PFSK-1 (cell line): ENCODE results near the gene PPFIBP1.

ENCODE experiments used
- FOXP2 ChIP-seq: optimal IDR thresholded peaks from 2 replicates; pipeline ENCODE3; 2011; ENCODE audit warnings: borderline replicate concordance, control low read depth, inconsistent platforms; ENCODE audit not compliant: insufficient read depth; ENCODE audit errors: extremely low read length, extremely low read depth
- POLR2AphosphoS5 ChIP-seq: IDR thresholded peaks from 2 replicates; pipeline ENCODE4 v1.6.1; 2012; ENCODE audit warnings: low read depth, mild to moderate bottlenecking, control low read depth, low read length, moderate library complexity
- SIN3A ChIP-seq: IDR thresholded peaks from 2 replicates; pipeline ENCODE4 v1.6.1; 2012; ENCODE audit warnings: mild to moderate bottlenecking, low read length, moderate library complexity, borderline replicate concordance; ENCODE audit not compliant: insufficient read depth
- TAF1 ChIP-seq: IDR thresholded peaks from 2 replicates; pipeline ENCODE4 v1.6.1; 2012; ENCODE audit warnings: low read length, control low read depth, borderline replicate concordance; ENCODE audit not compliant: insufficient read depth
- TF ChIP-seq, protein P1 (sequence below), 2 experiments: IDR thresholded peaks; 2 replicates each; pipeline versions ENCODE4 v1.6.1 to v1.8.0; 2011 to 2012; ENCODE audit warnings: low read depth in 2 of 2, low read length in 2 of 2, control low read depth in 1 of 2, inconsistent platforms in 1 of 2, mild to moderate bottlenecking in 1 of 2, moderate library complexity in 1 of 2; ENCODE audit not compliant: insufficient read depth in 1 of 2

Gene PPFIBP1

DNA sequence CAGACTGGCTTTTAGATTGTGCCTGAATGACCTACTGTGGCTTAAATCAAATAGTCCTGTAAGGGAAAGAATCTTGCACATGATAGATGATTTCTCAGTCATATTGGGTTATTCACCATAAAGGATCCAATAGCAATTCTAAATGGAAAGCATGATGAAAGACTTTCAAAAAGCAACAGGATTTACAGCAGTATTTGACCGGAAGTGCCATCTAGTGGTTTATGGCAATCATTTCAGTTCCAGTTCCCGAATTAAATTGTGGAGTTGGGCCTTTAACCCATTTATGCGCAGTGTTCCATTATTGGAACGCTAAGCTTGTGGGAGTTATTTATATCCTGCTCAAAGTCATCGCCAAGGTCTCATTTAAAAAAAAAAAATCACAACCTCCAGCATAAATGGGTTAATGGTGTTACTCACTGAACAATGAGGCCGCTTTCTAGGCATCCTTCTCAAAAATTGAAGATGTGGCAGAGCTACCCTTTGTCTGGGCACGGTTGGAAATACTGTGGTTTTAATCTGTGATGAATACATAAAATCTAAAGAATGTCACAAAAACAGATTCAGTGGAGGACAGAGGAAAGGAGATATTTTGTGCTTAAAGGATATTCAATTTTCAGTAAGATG, 111.5 kb downstream of the PPFIBP1 start:
- TF ChIP-seq, protein P1, sequence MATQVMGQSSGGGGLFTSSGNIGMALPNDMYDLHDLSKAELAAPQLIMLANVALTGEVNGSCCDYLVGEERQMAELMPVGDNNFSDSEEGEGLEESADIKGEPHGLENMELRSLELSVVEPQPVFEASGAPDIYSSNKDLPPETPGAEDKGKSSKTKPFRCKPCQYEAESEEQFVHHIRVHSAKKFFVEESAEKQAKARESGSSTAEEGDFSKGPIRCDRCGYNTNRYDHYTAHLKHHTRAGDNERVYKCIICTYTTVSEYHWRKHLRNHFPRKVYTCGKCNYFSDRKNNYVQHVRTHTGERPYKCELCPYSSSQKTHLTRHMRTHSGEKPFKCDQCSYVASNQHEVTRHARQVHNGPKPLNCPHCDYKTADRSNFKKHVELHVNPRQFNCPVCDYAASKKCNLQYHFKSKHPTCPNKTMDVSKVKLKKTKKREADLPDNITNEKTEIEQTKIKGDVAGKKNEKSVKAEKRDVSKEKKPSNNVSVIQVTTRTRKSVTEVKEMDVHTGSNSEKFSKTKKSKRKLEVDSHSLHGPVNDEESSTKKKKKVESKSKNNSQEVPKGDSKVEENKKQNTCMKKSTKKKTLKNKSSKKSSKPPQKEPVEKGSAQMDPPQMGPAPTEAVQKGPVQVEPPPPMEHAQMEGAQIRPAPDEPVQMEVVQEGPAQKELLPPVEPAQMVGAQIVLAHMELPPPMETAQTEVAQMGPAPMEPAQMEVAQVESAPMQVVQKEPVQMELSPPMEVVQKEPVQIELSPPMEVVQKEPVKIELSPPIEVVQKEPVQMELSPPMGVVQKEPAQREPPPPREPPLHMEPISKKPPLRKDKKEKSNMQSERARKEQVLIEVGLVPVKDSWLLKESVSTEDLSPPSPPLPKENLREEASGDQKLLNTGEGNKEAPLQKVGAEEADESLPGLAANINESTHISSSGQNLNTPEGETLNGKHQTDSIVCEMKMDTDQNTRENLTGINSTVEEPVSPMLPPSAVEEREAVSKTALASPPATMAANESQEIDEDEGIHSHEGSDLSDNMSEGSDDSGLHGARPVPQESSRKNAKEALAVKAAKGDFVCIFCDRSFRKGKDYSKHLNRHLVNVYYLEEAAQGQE (IDR thresholded peaks at IDR 0.05; ENCODE audit: insufficient read depth in 1 of 2, low read depth in 2 of 2, low read length in 2 of 2), result no peak
- TF ChIP-seq FOXP2, result no peak
- TF ChIP-seq SIN3A, result no peak
- TF ChIP-seq POLR2AphosphoS5, result no peak
- TF ChIP-seq TAF1, result no peak

DNA sequence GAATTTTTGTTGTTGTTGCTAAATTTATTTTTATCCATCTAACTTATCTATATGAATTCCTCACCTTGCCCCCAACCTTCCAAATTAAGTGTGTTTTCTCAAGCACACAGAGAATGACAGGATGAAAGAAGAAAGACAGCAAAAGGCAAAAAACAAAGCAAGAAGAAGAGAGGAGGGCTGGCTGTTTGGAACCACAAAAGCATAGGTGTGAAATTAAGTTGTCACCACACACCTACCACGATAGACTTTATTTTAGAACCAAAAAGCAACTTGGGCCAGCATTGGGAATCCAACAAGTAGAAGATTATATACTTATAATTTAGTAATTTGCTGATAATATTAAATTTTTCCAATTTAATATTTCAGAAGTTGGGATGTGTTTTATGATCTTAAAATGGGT, 113.5 kb downstream of the PPFIBP1 start:
- TF ChIP-seq POLR2AphosphoS5, result no peak
- TF ChIP-seq FOXP2, result no peak
- no peak for TF ChIP-seq SIN3A

DNA sequence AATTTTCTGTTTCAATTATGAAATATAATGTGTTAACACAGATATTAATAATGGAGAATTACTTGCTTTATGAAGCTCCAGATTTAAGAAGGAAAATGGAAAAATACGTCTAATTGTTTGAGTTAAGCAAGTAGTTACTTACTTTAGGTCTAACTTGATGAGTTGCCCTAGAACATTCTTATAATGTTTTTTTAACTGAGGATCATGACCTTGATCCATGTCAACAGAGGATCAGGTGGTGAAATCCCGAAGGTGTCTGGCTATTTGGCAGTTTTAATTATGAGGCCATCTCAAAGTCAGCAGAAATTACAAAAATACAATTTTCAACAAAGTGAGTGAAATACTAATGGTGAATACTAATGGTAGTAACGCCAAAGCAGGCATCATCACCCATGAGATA, 115.3 kb downstream of the PPFIBP1 start:
- TF ChIP-seq, protein P1 (IDR thresholded peaks at IDR 0.05; ENCODE audit: insufficient read depth in 1 of 2, low read depth in 2 of 2, low read length in 2 of 2), result no peak
- TF ChIP-seq FOXP2 (no peak), TAF1 (no peak), SIN3A (no peak), POLR2AphosphoS5 (no peak)

DNA sequence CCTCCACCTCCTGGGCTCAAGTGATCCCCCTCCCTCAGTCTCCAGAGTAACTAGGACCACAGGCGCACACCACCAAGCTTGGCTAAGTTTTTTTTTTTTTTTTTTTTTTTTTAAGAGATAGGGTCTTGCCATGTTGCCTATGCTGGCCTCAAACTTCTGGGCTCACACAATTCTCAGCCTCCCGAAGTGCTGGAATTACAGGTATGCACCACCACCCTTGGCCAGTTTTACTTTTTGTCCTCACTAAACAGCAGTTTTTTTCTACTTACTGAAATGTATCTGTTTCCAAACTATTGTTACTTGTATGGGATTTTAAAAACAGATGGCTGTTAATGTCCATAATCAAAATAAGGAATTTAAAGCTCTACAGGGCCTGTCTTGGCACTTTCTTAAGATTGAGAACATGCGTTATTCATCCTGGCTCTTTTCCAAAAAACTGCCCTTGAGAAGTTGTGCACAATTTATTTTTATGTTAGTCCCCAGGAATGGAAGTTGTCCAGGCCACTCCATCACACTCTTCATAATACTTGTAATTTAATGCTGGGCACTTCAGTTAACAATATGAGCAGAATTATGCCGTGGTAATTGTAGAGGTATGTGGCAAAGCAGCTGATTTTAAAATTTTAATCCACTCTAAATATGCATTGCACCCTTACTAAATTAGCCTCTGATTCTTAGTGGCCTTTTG, 120.3 kb downstream of the PPFIBP1 start:
- TF ChIP-seq, protein P1 (IDR thresholded peaks at IDR 0.05; ENCODE audit: insufficient read depth in 1 of 2, low read depth in 2 of 2, low read length in 2 of 2), result no peak
- TF ChIP-seq SIN3A (no peak), TAF1 (no peak), FOXP2 (no peak), POLR2AphosphoS5 (no peak)

DNA sequence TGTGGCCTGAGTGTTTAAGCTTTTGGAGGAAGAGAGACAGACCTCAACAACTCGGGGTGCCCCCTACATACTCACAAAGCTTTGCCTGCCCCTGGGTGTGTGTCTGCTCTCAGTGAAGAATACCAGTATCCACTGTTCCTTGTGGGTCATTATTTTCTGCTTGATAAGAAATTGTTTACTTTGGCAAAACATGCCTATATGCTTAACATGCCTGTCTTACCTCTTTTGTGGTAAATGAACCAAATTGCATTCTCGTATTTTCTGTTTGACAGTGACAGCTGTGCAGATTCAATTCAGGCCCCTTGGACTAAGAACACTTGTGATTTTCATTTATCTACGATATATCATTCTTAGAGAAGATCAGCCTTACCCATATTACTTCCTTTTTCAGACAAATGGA, 121.7 kb downstream of the PPFIBP1 start:
- TF ChIP-seq SIN3A (no peak), FOXP2 (no peak), TAF1 (no peak), POLR2AphosphoS5 (no peak)
- TF ChIP-seq, protein P1 (IDR thresholded peaks at IDR 0.05; ENCODE audit: insufficient read depth in 1 of 2, low read depth in 2 of 2, low read length in 2 of 2), result no peak
